ENCODE measurements around the gene TMPRSS9. TPM values are rescaled to one million over a fixed set of nuclear protein-coding genes. Genes with fewer than 3 reads are reported as not detected.

Gene TMPRSS9
- total RNA-seq (under 1 TPM in 6 of 7 donors, not detected in 1; 0.07 to 0.51 (median 0.23) TPM), polyA plus RNA-seq (under 1 TPM; 0.05 to 0.13 TPM)
- long read RNA-seq, donor 1, partial matches to known transcripts, result 0 of 2 reads
- long read RNA-seq, donor 1, other reads (novel, unspliced or antisense), result 2 of 2 reads
- long read RNA-seq, donor 2, result 0 reads
- long read RNA-seq, donor 3, partial matches to known transcripts, result 1 of 7 reads
- long read RNA-seq, donor 3, other reads (novel, unspliced or antisense), result 6 of 7 reads

DNA sequence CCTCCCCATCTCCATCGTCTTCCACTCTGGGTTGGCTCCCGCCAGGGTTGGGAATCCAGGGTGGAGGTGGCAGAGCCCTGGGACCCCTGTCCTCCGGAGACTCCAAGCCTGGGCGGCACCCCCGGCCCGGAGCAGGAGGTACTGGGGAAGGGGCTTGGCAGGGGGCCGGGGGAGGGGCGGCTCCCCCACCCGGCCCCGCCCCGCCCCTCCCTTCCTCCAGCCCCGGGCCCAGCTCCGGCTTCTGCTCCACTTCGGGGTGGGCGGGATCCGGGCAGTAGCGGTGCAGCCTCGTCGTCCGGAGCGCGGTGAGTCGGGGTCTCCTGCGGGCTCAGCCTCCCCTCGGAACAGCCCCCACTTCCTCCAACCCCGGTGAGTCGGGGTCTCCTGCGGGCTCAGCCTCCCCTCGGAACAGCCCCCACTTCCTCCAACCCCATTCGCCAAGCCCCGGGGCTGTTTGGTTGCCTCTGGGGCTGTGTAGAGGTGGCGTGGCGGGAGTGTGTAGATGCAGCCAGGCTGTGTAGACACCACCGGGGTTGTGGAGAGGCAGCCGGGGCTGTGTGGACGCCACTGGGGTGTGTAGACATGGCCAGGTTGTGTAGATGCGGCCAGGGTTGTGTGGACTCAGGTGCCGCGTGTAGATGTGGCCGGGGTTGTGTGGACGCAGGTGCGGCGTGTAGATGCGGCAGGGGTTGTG is at the start of gene TMPRSS9:
Gene TMPRSS9, plus strand, starts transcription at position 274 of the 694 bp plus-strand sequence. CDS start 29,521 bp downstream, outside the sequence.
- no peaks in the 10 kb centered on the region for H3K4me1 ChIP-seq (ENCODE audit: insufficient read depth)
- H3K9me3 ChIP-seq, result no peaks in the 10 kb centered on the region
- no peaks in the 10 kb centered on the region for H3K36me3 ChIP-seq
- intact Hi-C loops (cut with DNase I), result no loop called here
- H3K27me3 ChIP-seq, result no peaks in the 10 kb centered on the region
- peak in 1 of 5 donors; percentile 16 for DNase-seq
- WGBS, 3 donors, result 15 to 24% (median 18%) methylated on average over 38 to 44 of the region's 44 CpGs
- H3K27ac ChIP-seq, result no peak within 1 kb of the TSS
- no peak within 1 kb of the TSS for H3K4me3 ChIP-seq
- TF ChIP-seq EP300 (IDR thresholded peaks at IDR 0.05) (no peak), POLR2A (IDR thresholded peaks at IDR 0.05) (no peak)
- TF ChIP-seq, protein P1, sequence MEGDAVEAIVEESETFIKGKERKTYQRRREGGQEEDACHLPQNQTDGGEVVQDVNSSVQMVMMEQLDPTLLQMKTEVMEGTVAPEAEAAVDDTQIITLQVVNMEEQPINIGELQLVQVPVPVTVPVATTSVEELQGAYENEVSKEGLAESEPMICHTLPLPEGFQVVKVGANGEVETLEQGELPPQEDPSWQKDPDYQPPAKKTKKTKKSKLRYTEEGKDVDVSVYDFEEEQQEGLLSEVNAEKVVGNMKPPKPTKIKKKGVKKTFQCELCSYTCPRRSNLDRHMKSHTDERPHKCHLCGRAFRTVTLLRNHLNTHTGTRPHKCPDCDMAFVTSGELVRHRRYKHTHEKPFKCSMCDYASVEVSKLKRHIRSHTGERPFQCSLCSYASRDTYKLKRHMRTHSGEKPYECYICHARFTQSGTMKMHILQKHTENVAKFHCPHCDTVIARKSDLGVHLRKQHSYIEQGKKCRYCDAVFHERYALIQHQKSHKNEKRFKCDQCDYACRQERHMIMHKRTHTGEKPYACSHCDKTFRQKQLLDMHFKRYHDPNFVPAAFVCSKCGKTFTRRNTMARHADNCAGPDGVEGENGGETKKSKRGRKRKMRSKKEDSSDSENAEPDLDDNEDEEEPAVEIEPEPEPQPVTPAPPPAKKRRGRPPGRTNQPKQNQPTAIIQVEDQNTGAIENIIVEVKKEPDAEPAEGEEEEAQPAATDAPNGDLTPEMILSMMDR (IDR thresholded peaks at IDR 0.05), result no peak

- WGBS, 3 donors, result 92 to 94% (median 94%) methylated on average over 4 of the region's 4 CpGs
- Histone ChIP-seq H3K9me3 (peaks cover 0 to 5% of the 10 kb centered on the region in 2 donors), H3K27me3 (no peaks in the 10 kb centered on the region), H3K36me3 (no peaks in the 10 kb centered on the region), H3K27ac (no peak overlapping the region), H3K4me1 (ENCODE audit: insufficient read depth) (no peaks in the 10 kb centered on the region), H3K4me3 (no peak overlapping the region)
- intact Hi-C loops (cut with DNase I), result no loop called here
- TF ChIP-seq, protein P1 (IDR thresholded peaks at IDR 0.05), result no peak
- no peak for TF ChIP-seq POLR2A (IDR thresholded peaks at IDR 0.05)
- TF ChIP-seq EP300 (IDR thresholded peaks at IDR 0.05), result no peak
- DNase-seq, result no peak
Measured at GRCh38 chr19:2311093-2311492, 49.0 kb upstream of the TMPRSS9 start.

DNA sequence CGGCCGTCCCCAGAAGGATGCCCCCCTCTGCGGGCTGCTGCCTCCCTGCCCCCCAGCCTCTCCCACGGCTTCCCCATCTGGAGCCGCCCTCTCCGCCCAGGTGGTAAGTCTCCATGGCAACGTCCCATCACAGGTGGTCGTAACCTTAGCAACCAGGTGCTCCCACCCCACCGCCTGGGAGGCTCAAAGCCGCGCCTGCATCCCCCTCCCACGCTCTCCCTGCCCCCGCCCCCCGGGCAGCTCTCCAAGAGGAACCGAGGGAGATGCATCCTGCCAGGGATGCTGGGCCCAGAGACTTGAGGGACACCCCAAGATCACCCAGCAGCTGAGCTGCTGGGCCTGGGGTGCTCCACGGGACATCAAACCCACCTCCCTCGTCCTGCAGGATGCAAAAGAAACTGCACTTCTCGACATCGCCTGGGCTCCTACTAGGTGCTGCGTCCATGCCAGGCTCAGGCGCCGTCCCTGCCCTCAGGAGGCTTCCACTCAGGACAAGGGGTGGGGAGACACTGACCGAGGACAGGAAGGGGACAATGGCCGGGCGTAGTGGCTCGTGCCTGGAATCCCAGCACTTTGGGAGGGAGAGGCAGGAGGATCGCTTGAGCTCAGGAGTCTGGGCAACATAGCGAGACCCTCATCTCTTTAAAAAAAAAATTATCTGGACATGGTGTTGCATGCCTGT is 47.1 kb upstream of the TMPRSS9 start:
- Histone ChIP-seq H3K4me3 (no peak overlapping the region), H3K36me3 (no peaks in the 10 kb centered on the region), H3K4me1 (ENCODE audit: insufficient read depth) (no peaks in the 10 kb centered on the region), H3K9me3 (peaks cover 0 to 5% of the 10 kb centered on the region in 2 donors), H3K27ac (no peak overlapping the region), H3K27me3 (no peaks in the 10 kb centered on the region)
- 31 to 35% (median 33%) methylated on average over 26 to 28 of the region's 28 CpGs for WGBS, 3 donors
- intact Hi-C loops (cut with DNase I), result no loop called here
- TF ChIP-seq POLR2A (IDR thresholded peaks at IDR 0.05) (no peak), EP300 (IDR thresholded peaks at IDR 0.05) (no peak)
- TF ChIP-seq, protein P1 (IDR thresholded peaks at IDR 0.05), result no peak
- no peak for DNase-seq

GRCh38 chr19:2315121-2315817 is 44.8 kb upstream of the TMPRSS9 start:
- DNase-seq, result no peak
- Histone ChIP-seq H3K27me3 (no peaks in the 10 kb centered on the region), H3K4me1 (ENCODE audit: insufficient read depth) (no peaks in the 10 kb centered on the region), H3K9me3 (peaks cover 0 to 5% of the 10 kb centered on the region in 2 donors), H3K27ac (no peak overlapping the region), H3K4me3 (no peak overlapping the region), H3K36me3 (no peaks in the 10 kb centered on the region)
- intact Hi-C loops (cut with DNase I), result no loop called here
- no peak for TF ChIP-seq POLR2A (IDR thresholded peaks at IDR 0.05)
- no peak for TF ChIP-seq EP300 (IDR thresholded peaks at IDR 0.05)
- TF ChIP-seq, protein P1 (IDR thresholded peaks at IDR 0.05), result no peak
- WGBS, 3 donors, result 82 to 86% (median 84%) methylated on average over 7 of the region's 7 CpGs

Data from ovary (tissue), 10 donors.